Chondrocyte (in vitro differentiated cells): ENCODE measurements around the gene KYAT1. TPM values are rescaled to one million over a fixed set of nuclear protein-coding genes. Genes with fewer than 3 reads are reported as not detected.

Source experiments
- DNase-seq: peaks from one replicate; pipeline ENCODE4 v3.0.0; 2021; ENCODE audit warnings: mixed read lengths, low spot score
- H3K27ac Mint-ChIP-seq: one replicate; pipeline ENCODE4 v1.8.0; 2021; ENCODE audit warnings: mild to moderate bottlenecking, moderate library complexity, mixed read lengths; ENCODE audit not compliant: unreplicated experiment
- H3K27me3 Mint-ChIP-seq: 2 replicates; pipeline ENCODE4 v1.8.0; 2021; ENCODE audit warnings: low read depth, mixed read lengths
- H3K36me3 Mint-ChIP-seq: 2 replicates; pipeline ENCODE4 v1.8.0; 2021; ENCODE audit warnings: low read depth, mixed read lengths
- H3K4me1 Mint-ChIP-seq: 2 replicates; pipeline ENCODE4 v1.8.0; 2021; ENCODE audit warnings: low read depth, mild to moderate bottlenecking, mixed read lengths
- H3K4me3 Mint-ChIP-seq: one replicate; pipeline ENCODE4 v1.8.0; 2021; ENCODE audit warnings: mild to moderate bottlenecking, moderate library complexity, mixed read lengths; ENCODE audit not compliant: unreplicated experiment
- H3K9me3 Mint-ChIP-seq: 2 replicates; pipeline ENCODE4 v1.8.0; 2021; ENCODE audit warnings: low read depth, mixed read lengths
- total RNA-seq: library from RNA; stranded (reverse); gene quantifications from 3 replicates; pipeline ENCODE4 v1.2.1, GENCODE V29; 2021
- TF ChIP-seq, protein P1 (sequence below): fragments of 200-600 bp; sonication (generic); IDR thresholded peaks from 2 replicates; pipeline ENCODE4 v1.5.0; 2021; ENCODE audit warnings: antibody characterized with exemption, mild to moderate bottlenecking, moderate library complexity

Gene KYAT1
- total RNA-seq, 1 donor from 2014 or later = 3.6 TPM

DNA sequence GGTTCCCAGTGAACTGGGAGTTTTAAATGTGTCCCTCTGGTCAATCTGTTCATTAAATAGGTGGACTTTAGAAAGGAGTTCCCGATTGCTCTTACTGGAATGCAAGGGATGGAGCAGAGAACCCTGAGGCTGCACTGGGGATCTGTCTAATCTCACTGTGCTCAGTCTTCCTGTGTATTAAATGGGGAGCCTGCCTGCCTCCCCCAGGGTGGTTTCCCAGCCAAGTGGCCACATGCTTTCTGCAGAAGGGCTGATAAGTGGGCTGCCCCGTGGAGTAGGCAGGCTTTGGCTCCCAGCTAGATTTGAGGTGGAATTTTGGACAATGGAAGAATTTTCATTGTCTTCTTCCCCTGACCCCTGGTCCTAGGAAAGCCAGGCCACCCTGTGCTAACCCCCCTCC lies 25.0 kb upstream of the KYAT1 start:
- no peak for DNase-seq
- peaks cover 29% of the 10 kb centered on the region for H3K36me3 Mint-ChIP-seq
- no peak overlapping the region for H3K4me3 Mint-ChIP-seq
- peaks cover 35% of the 10 kb centered on the region for H3K4me1 Mint-ChIP-seq
- H3K9me3 Mint-ChIP-seq = no peaks in the 10 kb centered on the region
- TF ChIP-seq, protein P1, sequence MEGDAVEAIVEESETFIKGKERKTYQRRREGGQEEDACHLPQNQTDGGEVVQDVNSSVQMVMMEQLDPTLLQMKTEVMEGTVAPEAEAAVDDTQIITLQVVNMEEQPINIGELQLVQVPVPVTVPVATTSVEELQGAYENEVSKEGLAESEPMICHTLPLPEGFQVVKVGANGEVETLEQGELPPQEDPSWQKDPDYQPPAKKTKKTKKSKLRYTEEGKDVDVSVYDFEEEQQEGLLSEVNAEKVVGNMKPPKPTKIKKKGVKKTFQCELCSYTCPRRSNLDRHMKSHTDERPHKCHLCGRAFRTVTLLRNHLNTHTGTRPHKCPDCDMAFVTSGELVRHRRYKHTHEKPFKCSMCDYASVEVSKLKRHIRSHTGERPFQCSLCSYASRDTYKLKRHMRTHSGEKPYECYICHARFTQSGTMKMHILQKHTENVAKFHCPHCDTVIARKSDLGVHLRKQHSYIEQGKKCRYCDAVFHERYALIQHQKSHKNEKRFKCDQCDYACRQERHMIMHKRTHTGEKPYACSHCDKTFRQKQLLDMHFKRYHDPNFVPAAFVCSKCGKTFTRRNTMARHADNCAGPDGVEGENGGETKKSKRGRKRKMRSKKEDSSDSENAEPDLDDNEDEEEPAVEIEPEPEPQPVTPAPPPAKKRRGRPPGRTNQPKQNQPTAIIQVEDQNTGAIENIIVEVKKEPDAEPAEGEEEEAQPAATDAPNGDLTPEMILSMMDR = no peak
- H3K27ac Mint-ChIP-seq = peak overlapping the region; percentile 69
- no peaks in the 10 kb centered on the region for H3K27me3 Mint-ChIP-seq

DNA sequence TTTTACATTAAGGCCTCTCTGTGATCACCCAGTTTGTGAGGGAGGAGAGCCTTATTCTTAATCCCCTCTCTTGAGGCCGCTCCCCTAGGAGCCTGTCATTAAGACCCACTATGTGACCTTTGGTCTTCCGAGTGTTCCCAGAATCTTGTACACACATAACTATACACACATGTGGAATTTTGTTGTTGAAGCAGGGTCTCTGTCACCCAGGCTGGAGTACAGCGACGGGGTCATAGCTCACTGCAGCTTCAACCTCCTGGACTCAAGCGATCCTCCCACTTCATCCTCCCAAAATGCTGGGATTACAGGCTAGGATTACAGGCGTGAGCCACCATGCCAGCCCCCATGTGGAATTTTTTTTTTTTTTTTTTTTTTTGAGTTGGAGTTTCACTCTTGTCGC lies 24.2 kb upstream of the KYAT1 start:
- no peak overlapping the region for H3K27ac Mint-ChIP-seq

DNA sequence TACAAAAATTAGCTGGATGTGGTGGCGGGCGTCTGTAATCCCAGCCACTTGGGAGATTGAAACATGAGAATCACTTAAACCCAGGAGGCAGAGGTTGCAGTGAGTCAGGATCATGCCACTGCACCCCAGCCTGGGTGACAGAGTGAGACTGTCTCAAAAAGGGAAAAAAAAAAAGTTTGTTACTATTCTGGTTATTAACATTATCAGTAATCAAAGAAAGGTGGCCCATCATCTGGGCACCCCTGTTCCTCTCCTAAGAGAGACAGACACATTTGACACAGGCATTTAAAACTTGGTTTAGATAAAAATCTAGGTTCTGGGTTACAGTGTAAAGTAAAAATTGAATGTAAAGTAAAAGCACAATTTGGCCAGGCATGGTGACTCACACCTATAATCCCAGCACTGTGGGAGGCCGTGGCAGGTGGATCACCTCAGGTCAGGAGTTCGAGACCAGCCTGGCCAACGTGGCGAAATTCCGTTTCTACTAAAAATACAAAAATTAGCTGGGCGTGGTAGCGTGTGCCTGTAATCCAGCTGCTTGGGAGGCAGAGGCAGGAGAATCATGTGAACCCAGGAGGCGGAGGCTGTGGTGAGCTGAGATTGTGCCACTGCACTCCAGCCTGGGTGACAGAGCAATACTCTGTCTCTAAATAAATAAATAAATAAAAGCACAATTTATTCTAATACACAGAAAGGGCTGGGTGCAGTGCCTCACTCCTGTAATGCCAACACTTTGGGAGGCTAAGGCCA lies 22.3 kb upstream of the KYAT1 start:
- H3K27ac Mint-ChIP-seq = peak overlapping the region; percentile 88
- DNase-seq = no peak

More for the DNA sequence above, 24.2 kb upstream of the KYAT1 start:
- peaks cover 27% of the 10 kb centered on the region for H3K4me1 Mint-ChIP-seq
- H3K9me3 Mint-ChIP-seq = no peaks in the 10 kb centered on the region
- peaks cover 29% of the 10 kb centered on the region for H3K36me3 Mint-ChIP-seq
- TF ChIP-seq, protein P1 = no peak
- no peak overlapping the region for H3K4me3 Mint-ChIP-seq
- no peaks in the 10 kb centered on the region for H3K27me3 Mint-ChIP-seq
- DNase-seq = no peak

DNA sequence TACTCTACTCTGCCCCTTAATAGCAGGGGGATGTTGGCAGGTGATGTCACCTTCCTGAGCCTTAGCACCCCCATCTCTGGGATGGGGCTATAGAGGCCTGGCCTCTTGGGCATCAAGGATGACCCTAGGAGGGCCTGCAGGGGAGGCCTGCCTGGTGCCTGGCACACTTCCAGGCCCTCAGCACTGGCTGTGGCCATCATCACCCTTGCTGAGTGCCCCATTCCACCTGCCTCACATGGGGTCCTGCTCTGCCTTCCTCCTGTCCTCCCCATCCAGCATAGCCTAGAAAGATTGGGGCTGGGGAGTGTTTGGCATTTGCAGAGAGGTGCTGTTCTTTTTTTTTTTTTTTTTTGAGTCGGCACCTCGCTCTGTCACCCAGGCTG lies 21.3 kb upstream of the KYAT1 start:
- Mint-ChIP-seq H3K4me1 (peaks cover 36% of the 10 kb centered on the region), H3K27me3 (no peaks in the 10 kb centered on the region), H3K36me3 (peaks cover 15% of the 10 kb centered on the region), H3K9me3 (no peaks in the 10 kb centered on the region), H3K27ac (peak overlapping the region; percentile 88), H3K4me3 (no peak overlapping the region)
- DNase-seq = no peak
- TF ChIP-seq, protein P1 = no peak

More for the DNA sequence above, 22.3 kb upstream of the KYAT1 start:
- peaks cover 34% of the 10 kb centered on the region for H3K4me1 Mint-ChIP-seq
- peaks cover 21% of the 10 kb centered on the region for H3K36me3 Mint-ChIP-seq
- no peak overlapping the region for H3K4me3 Mint-ChIP-seq
- TF ChIP-seq, protein P1 = no peak
- no peaks in the 10 kb centered on the region for H3K9me3 Mint-ChIP-seq
- H3K27me3 Mint-ChIP-seq = no peaks in the 10 kb centered on the region

DNA sequence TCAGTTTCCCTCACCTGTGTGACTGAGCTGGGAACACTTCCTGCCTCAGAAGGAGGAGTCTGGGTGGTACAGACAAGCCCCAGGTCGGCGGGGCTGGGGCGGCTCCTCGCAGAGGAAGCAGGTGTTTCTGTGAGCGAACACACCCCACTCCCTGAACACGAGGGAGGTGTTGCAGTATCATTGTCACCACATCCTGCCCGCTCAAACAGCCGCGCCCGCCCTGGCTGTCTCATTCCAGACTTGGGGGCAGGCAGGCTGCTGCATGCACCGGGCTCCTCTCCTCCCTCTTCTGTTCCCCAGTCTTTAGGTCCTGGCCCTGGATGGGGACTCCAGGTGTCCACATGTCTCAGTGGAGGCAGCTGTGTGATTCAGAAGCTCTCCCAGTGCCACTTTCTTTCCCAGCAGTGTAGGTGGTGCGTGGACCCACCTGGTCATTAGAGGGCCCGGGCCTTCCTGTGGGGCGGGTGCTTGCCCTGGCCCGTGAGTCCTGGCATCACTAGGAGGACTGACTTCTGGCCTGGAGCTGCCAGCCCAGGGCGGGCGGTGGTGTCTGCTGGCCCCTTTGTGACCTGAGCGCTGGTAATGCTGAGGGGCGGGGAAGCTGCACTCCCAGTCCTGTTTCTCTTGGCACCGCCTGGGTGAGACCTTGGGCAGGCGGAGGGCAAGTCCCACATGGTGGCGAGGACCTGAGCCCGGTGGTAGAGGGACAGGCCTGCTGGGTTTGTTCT lies 20.8 kb upstream of the KYAT1 start:
- no peak for DNase-seq
- Mint-ChIP-seq H3K27ac (peak overlapping the region; percentile 88), H3K36me3 (peaks cover 10% of the 10 kb centered on the region), H3K4me1 (peaks cover 36% of the 10 kb centered on the region), H3K27me3 (no peaks in the 10 kb centered on the region), H3K9me3 (no peaks in the 10 kb centered on the region), H3K4me3 (no peak overlapping the region)
- TF ChIP-seq, protein P1 = no peak
